Epithelial cell of proximal tubule (primary cell): ENCODE data around the gene GSPT1. TPM values are rescaled to one million over a fixed set of nuclear protein-coding genes. Genes with fewer than 3 reads are reported as not detected.

Experiments used
- DNase-seq: peaks from one replicate; pipeline ENCODE4 v3.0.0-alpha.2; 2011; ENCODE audit warnings: low read depth
- H3K4me3 ChIP-seq: 2 replicates; pipeline ENCODE4 v1.5.1; 2011; ENCODE audit warnings: low read depth, mild to moderate bottlenecking, low read length
- CTCF ChIP-seq: conservative IDR thresholded peaks from 2 replicates; pipeline ENCODE4 v1.5.1; 2012; ENCODE audit warnings: low read depth, mild to moderate bottlenecking, low read length
- total RNA-seq: library from RNA; depleted of rRNA; stranded (reverse); fragments of >200 nt; gene quantifications from 2 replicates; pipeline ENCODE4 v1.2.3, GENCODE V29; 2015

GSPT1 gene
- total RNA-seq, 1 donor from 2014 or later = 87.3 TPM

GRCh38 chr16:11871193-11871592 lies 44.6 kb downstream of the GSPT1 start:
- peak; percentile 18 for TF ChIP-seq CTCF
- H3K4me3 ChIP-seq = no peak overlapping the region
- no peak for DNase-seq

- no peak overlapping the region for H3K4me3 ChIP-seq
- TF ChIP-seq CTCF = no peak
- DNase-seq = no peak
Measured at GRCh38 chr16:11870399-11870798, 45.4 kb downstream of the GSPT1 start.

GRCh38 chr16:11869353-11870228 lies 46.2 kb downstream of the GSPT1 start:
- DNase-seq = no peak
- H3K4me3 ChIP-seq = no peak overlapping the region
- TF ChIP-seq CTCF = no peak

- DNase-seq = no peak
- no peak for TF ChIP-seq CTCF
- H3K4me3 ChIP-seq = no peak overlapping the region
Measured at GRCh38 chr16:11868412-11868980, 47.3 kb downstream of the GSPT1 start.

GRCh38 chr16:11862489-11862888 lies 53.3 kb downstream of the GSPT1 start:
- no peak for DNase-seq
- H3K4me3 ChIP-seq = no peak overlapping the region
- no peak for TF ChIP-seq CTCF

GRCh38 chr16:11857161-11857560 lies 58.6 kb downstream of the GSPT1 start:
- DNase-seq = no peak
- TF ChIP-seq CTCF = no peak

More at GRCh38 chr16:11857161-11857560, 58.6 kb downstream of the GSPT1 start:
- no peak overlapping the region for H3K4me3 ChIP-seq
